Astrocyte of the spinal cord (primary cell): ENCODE results near the gene PTK6.

Experiments
- DNase-seq: peaks from one replicate; pipeline ENCODE4 v3.0.0; 2011; ENCODE audit warnings: low read depth, low spot score
- H3K4me3 ChIP-seq: 2 replicates; pipeline ENCODE4 v1.5.1; 2011; ENCODE audit warnings: low read depth, mild to moderate bottlenecking, low read length, moderate library complexity
- CTCF ChIP-seq: IDR thresholded peaks from 2 replicates; pipeline ENCODE4 v1.5.1; 2012; ENCODE audit warnings: low read depth, mild to moderate bottlenecking, low read length, inconsistent platforms
- in situ Hi-C: cut with HindIII; loops from 2 replicates; pipeline ENCODE4 v1.10.0; 2017; ENCODE audit warnings: low sequenced_read_pairs

The PTK6 gene

GRCh38 chr20:63513207-63513606 is 24.0 kb downstream of the PTK6 start:
- in situ Hi-C loops, result no loop called here
- TF ChIP-seq CTCF, result no peak
- DNase-seq, result no peak
- H3K4me3 ChIP-seq, result no peak overlapping the region

GRCh38 chr20:63509088-63509564 is 28.1 kb downstream of the PTK6 start:
- in situ Hi-C loops, result no loop called here
- no peak for TF ChIP-seq CTCF
- no peak overlapping the region for H3K4me3 ChIP-seq
- DNase-seq, result no peak

- in situ Hi-C loops, result no loop called here
- no peak overlapping the region for H3K4me3 ChIP-seq
- no peak for TF ChIP-seq CTCF
- DNase-seq, result no peak
These were observed 29.0 kb downstream of the PTK6 start for GRCh38 chr20:63508072-63508768.

GRCh38 chr20:63507083-63507743 is 30.0 kb downstream of the PTK6 start:
- no peak for TF ChIP-seq CTCF
- H3K4me3 ChIP-seq, result no peak overlapping the region
- in situ Hi-C loops, result no loop called here
- DNase-seq, result no peak

- no peak for TF ChIP-seq CTCF
- no peak overlapping the region for H3K4me3 ChIP-seq
- no peak for DNase-seq
- in situ Hi-C loops, result no loop called here
These were observed 31.5 kb downstream of the PTK6 start for GRCh38 chr20:63505723-63506122.

- DNase-seq, result no peak
- in situ Hi-C loops, result no loop called here
- TF ChIP-seq CTCF, result no peak
- no peak overlapping the region for H3K4me3 ChIP-seq
These were observed 31.9 kb downstream of the PTK6 start for GRCh38 chr20:63505281-63505680.
